ENCODE results near the gene NHERF2. TPM values are rescaled to one million over a fixed set of nuclear protein-coding genes. Genes with fewer than 3 reads are reported as not detected.
"Not testable (repeated sequence)": the region's sequence is repeated elsewhere in the genome, so short reads cannot be mapped to it uniquely, and the experiment has no call there.

The NHERF2 gene
- polyA plus RNA-seq, 1 experiment, result 107 TPM

DNA sequence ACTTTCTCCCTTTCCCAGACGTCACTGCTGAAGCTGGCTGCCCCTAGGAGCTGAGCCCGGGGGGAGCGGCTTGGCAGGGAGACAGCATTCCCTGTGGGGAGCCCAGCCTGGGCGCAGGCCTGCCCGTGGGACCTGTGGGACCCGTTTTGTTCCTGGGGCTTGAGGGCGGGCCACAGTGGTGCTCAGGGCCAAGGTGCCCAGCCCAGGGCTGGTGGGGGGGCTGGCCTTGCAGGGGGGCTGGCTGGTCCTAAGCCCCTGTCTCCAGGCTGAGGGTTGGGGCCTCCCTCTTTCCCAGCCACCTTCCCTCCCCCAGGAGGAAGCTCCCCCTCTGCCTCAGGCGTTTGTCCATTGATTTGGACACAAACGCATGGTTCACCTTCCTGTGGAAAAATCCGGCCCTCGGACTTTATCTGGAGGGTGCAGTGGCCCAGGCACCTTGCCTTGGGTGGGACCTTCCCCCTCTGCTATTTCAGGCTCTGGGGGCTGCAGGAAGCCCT is 4.4 kb downstream of the NHERF2 start:
- TF ChIP-seq, protein P1, sequence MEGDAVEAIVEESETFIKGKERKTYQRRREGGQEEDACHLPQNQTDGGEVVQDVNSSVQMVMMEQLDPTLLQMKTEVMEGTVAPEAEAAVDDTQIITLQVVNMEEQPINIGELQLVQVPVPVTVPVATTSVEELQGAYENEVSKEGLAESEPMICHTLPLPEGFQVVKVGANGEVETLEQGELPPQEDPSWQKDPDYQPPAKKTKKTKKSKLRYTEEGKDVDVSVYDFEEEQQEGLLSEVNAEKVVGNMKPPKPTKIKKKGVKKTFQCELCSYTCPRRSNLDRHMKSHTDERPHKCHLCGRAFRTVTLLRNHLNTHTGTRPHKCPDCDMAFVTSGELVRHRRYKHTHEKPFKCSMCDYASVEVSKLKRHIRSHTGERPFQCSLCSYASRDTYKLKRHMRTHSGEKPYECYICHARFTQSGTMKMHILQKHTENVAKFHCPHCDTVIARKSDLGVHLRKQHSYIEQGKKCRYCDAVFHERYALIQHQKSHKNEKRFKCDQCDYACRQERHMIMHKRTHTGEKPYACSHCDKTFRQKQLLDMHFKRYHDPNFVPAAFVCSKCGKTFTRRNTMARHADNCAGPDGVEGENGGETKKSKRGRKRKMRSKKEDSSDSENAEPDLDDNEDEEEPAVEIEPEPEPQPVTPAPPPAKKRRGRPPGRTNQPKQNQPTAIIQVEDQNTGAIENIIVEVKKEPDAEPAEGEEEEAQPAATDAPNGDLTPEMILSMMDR (IDR thresholded peaks at IDR 0.05; ENCODE audit: insufficient read depth, low read depth, low read length), result no peak
- ChIA-PET POLR2A (no interaction called here), CTCF (interaction anchor here (2.3 kb wide), 1 partner anchor 109 kb away, joined by 4 read pairs; no protein-coding TSS in a partner anchor)
- no peak for DNase-seq (ENCODE audit: low read depth)
- no peak overlapping the region for H3K4me3 ChIP-seq (ENCODE audit: low read depth, low read length)
- peaks cover 14% of the 10 kb centered on the region for H3K36me3 ChIP-seq (ENCODE audit: control insufficient read depth, insufficient read depth, low read length)
- H3K27me3 ChIP-seq (ENCODE audit: control insufficient read depth, insufficient read depth, low read length), result no peaks in the 10 kb centered on the region

DNA sequence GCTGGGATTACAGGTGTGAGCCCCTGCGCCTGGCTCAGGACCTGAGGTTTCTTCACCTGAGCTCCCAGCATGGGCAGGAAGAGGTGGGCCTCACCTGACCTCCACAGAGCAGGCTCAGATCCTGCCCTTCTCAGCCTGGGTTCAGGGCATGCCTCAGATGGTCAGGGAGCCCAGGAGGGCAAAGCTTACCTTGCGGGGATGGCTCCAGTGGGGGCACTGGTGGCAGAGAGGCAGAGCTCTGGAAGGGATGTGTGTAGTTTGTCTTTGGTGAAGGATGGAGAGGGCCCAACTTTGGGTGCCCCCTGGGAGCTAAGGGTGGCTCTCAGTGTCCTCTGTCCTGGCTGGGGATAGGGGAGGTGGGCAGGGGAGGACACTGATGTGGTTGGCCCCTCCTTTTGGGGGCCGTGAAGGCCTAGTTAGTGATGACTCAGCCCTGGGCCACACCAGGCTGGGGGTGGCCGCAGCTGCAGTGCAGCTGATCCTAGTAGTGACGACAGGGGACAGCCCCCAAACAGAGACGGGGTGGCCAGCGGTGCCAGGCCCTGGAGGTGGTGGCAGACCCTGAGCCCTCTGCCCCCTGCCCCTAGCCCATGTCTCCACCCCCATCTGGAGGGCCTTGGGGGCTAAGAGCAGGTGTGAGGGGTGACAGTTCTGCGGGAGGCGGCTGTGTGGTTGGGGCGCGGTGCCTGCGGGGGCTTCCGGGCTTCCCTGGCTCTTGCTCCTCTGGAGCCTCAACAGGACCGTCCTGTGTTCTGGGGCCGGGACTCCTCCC is 5.8 kb downstream of the NHERF2 start:
- POLR2A ChIA-PET, result interaction anchor here (0.6 to 1.1 kb wide), 2 partner anchors 15 to 123 kb away, joined by 3 to 4 read pairs; partner anchors contain the start of genes NTHL1, TRAF7 and TSC2
- Histone ChIP-seq H3K4me3 (ENCODE audit: low read depth, low read length) (peak overlapping the region; percentile 47), H3K36me3 (ENCODE audit: control insufficient read depth, insufficient read depth, low read length) (peaks cover 27% of the 10 kb centered on the region), H3K27me3 (ENCODE audit: control insufficient read depth, insufficient read depth, low read length) (no peaks in the 10 kb centered on the region)
- no peak for DNase-seq (ENCODE audit: low read depth)
- CTCF ChIA-PET, result interaction anchor here (1.1 to 2.3 kb wide), 3 partner anchors 9 to 108 kb away, joined by 4 to 7 read pairs (median 5); no protein-coding TSS in a partner anchor
- TF ChIP-seq, protein P1 (IDR thresholded peaks at IDR 0.05; ENCODE audit: insufficient read depth, low read depth, low read length), result no peak

DNA sequence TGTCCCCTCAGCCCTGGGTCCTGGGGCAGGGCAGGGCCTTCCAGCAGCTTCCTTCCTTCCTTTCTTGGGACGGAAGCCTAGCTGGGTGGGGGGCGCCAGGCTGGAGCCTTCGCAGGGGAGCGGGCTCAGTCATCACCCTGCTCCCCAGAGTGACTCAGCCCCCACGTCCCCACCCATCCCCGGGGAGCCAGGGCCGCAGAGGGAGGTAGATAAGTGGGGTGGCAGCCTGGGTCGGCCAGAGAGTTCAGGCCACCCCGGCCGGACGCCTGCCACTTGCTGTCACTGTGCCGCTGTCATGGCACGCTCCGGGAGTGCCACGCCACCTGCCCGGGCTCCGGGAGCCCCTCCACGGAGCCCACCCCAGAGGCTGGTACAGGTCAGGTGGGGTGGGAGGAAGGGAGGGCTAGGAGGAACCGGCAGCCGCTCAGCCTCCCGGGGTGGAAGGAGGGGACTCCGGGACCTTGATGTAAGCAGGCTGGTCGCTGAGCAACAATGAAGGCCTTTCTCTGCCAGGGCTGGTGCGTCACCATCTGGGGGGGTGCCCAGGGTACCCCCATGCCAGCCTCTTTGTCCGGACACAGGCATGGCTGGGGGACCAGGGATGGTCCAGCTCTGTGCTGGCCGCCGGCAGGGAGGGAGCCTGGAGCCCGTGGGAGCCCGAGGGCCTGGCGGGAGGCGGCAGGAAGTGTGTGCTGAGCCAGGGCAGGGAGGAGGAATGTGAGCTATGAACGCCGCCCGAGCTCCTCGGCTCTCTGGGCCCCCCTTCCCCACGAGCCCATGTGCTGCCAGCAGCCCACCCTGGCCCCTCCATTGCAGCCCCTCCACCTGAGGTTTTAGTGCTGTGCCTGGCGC is 6.6 kb downstream of the NHERF2 start:
- H3K4me3 ChIP-seq (ENCODE audit: low read depth, low read length), result peak overlapping the region; percentile 47
- CTCF ChIA-PET, result interaction anchor here (1.0 to 2.3 kb wide), 3 partner anchors 10 to 107 kb away, joined by 4 to 5 read pairs (median 4); no protein-coding TSS in a partner anchor
- POLR2A ChIA-PET, result interaction anchor here (0.6 kb wide), 1 partner anchor 37 kb away, joined by 5 read pairs; no protein-coding TSS in a partner anchor
- DNase-seq (ENCODE audit: low read depth), result peak; percentile 16
- no peaks in the 10 kb centered on the region for H3K27me3 ChIP-seq (ENCODE audit: control insufficient read depth, insufficient read depth, low read length)
- peaks cover 33% of the 10 kb centered on the region for H3K36me3 ChIP-seq (ENCODE audit: control insufficient read depth, insufficient read depth, low read length)
- TF ChIP-seq, protein P1 (IDR thresholded peaks at IDR 0.05; ENCODE audit: insufficient read depth, low read depth, low read length), result no peak

DNA sequence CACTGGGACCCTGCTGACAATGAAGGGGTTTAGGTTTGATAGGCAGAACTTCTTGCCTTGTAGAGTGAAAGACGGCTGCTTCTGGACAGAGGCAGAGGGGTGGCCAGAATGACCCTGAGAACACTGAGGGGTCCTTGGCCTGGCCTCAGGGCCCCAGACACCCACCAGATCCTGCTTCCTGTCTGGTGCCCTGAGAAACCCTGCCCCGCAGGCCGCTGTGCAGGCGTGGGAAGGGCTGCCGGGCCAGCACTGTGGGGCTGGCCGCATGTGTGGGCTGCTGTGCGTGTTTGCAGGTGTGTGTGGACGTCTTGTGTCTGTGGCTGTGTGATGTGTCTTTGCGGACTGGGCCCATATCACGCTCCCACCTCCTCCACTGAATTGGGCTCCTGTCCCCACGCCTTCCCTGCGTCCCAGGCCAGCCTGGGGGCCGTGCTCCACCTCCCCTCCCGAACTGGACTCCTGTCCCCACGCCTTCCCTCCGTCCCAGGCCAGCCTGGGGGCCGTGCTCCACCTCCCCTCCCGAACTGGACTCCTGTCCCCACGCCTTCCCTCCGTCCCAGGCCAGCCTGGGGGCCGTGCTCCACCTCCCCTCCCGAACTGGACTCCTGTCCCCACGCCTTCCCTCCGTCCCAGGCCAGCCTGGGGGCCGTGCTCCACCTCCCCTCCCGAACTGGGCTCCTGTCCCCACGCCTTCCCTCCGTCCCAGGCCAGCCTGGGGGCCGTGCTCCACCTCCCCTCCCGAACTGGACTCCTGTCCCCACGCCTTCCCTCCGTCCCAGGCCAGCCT is 7.4 kb downstream of the NHERF2 start:
- ChIA-PET CTCF (interaction anchor here (1.0 kb wide), 1 partner anchor 11 kb away, joined by 4 read pairs; no protein-coding TSS in a partner anchor), POLR2A (interaction anchor here (0.6 kb wide), 1 partner anchor 38 kb away, joined by 5 read pairs; no protein-coding TSS in a partner anchor)
- not testable (repeated sequence) for H3K27me3 ChIP-seq (ENCODE audit: control insufficient read depth, insufficient read depth, low read length); DNase-seq (ENCODE audit: low read depth)
- peak overlapping the region; percentile 47 for H3K4me3 ChIP-seq (ENCODE audit: low read depth, low read length)
- H3K36me3 ChIP-seq (ENCODE audit: control insufficient read depth, insufficient read depth, low read length), result peaks cover 38% of the 10 kb centered on the region

Data from BJ (cell line).